ENCODE measurements around the gene PSMB10. TPM values are rescaled to one million over a fixed set of nuclear protein-coding genes. Genes with fewer than 3 reads are reported as not detected.

PSMB10 gene
- total RNA-seq, 4 donors from 2014 or later, result 22.9 to 57.6 (median 39.4) TPM

- peaks cover 0 to 32% (median 0%) of the 10 kb centered on the region in 4 donors for H3K4me1 ChIP-seq
- peaks cover 0 to 67% (median 5%) of the 10 kb centered on the region in 3 donors for H3K36me3 ChIP-seq
- WGBS, 2 donors, result 46 to 50% methylated on average over 13 to 14 of the region's 16 CpGs
- no peak overlapping the region for H3K27ac ChIP-seq
- H3K9me3 ChIP-seq, result no peaks in the 10 kb centered on the region
- DNase-seq (ENCODE audit: low spot score in 2 of 2), result peak; percentile 59 to 81
- no peaks in the 10 kb centered on the region for H3K27me3 ChIP-seq
- TF ChIP-seq POLR2A (IDR thresholded peaks at IDR 0.05) (no peak), CTCF (IDR thresholded peaks at IDR 0.05) (peak; percentile 66 to 93 (median 77)), EP300 (IDR thresholded peaks at IDR 0.05) (peak in 1 of 2 donors; percentile 8)
- no peak overlapping the region for H3K4me3 ChIP-seq
Measured at GRCh38 chr16:67928561-67929364, 7.9 kb downstream of the PSMB10 start.

GRCh38 chr16:67928147-67928546 is 8.5 kb downstream of the PSMB10 start:
- no peaks in the 10 kb centered on the region for H3K9me3 ChIP-seq
- no peaks in the 10 kb centered on the region for H3K27me3 ChIP-seq
- H3K4me1 ChIP-seq, result peaks cover 0 to 36% (median 0%) of the 10 kb centered on the region in 4 donors
- DNase-seq (ENCODE audit: low spot score in 2 of 2), result no peak
- TF ChIP-seq POLR2A (IDR thresholded peaks at IDR 0.05), result no peak
- TF ChIP-seq EP300 (IDR thresholded peaks at IDR 0.05), result no peak
- no peak for TF ChIP-seq CTCF (IDR thresholded peaks at IDR 0.05)
- H3K27ac ChIP-seq, result no peak overlapping the region
- peaks cover 0 to 70% (median 5%) of the 10 kb centered on the region in 3 donors for H3K36me3 ChIP-seq
- 83 to 87% methylated on average over 7 of the region's 7 CpGs for WGBS, 2 donors
- no peak overlapping the region for H3K4me3 ChIP-seq

GRCh38 chr16:67927131-67927941 is 9.3 kb downstream of the PSMB10 start:
- DNase-seq (ENCODE audit: low spot score in 2 of 2), result peak in 1 of 2 donors; percentile 10
- Histone ChIP-seq H3K36me3 (peaks cover 0 to 75% (median 5%) of the 10 kb centered on the region in 3 donors), H3K27ac (peak overlapping the region in 2 of 4 donors; percentile 7 to 62), H3K4me3 (no peak overlapping the region), H3K9me3 (no peaks in the 10 kb centered on the region), H3K4me1 (peaks cover 0 to 44% (median 0%) of the 10 kb centered on the region in 4 donors), H3K27me3 (no peaks in the 10 kb centered on the region)
- TF ChIP-seq CTCF (IDR thresholded peaks at IDR 0.05) (no peak), EP300 (IDR thresholded peaks at IDR 0.05) (no peak), POLR2A (IDR thresholded peaks at IDR 0.05) (no peak)
- 83 to 94% methylated on average over 21 to 22 of the region's 22 CpGs for WGBS, 2 donors

GRCh38 chr16:67926181-67926750 is 10.4 kb downstream of the PSMB10 start:
- peak in 1 of 2 donors; percentile 9 for DNase-seq (ENCODE audit: low spot score in 2 of 2)
- peaks cover 0 to 66% (median 5%) of the 10 kb centered on the region in 3 donors for H3K36me3 ChIP-seq
- H3K27me3 ChIP-seq, result no peaks in the 10 kb centered on the region

More at GRCh38 chr16:67926181-67926750, 10.4 kb downstream of the PSMB10 start:
- 46 to 53% methylated on average over 7 to 13 of the region's 13 CpGs for WGBS, 2 donors
- Histone ChIP-seq H3K9me3 (no peaks in the 10 kb centered on the region), H3K4me3 (no peak overlapping the region), H3K27ac (peak overlapping the region; percentile 2 to 62 (median 20)), H3K4me1 (peaks cover 0 to 53% (median 4%) of the 10 kb centered on the region in 4 donors)
- TF ChIP-seq POLR2A (IDR thresholded peaks at IDR 0.05) (no peak), EP300 (IDR thresholded peaks at IDR 0.05) (no peak), CTCF (IDR thresholded peaks at IDR 0.05) (no peak)
